ENCODE data around the gene EIF2AK2.

Gene EIF2AK2

DNA sequence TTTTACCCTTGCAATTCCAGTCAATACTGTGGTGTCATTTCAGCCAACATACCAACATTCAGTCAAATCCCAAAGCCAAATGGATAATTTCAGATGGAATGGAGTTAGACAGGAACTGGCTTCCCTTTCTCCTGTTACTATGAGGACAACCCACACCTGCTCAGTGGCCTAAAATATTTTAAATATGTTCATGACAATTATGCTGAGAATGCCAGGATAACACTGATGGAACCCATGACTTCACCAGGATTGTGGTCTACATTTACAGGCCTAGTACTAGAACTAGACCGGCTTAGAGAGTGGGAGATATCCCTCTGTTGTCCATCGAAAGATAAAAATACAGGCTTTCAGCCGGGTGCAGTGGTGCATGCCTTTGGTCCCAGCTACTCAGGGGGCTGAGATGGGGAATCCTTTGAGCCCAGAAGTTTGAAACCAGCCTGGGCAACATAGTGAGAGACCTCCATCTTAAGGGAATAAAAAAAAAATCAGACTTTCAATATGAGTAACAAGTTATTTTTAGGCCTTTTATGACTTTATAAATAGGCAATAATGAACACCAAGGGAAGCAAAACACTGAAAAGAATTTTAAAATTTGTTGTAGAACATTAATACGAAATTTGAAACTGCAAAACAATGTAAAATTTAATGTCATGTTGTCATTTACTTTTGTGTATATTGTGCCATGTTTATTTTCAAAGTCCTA, 58.2 kb downstream of the EIF2AK2 start:
- DNase-seq, result no peak

- DNase-seq, result no peak
Observed at GRCh38 chr2:37096568-37096967, 60.2 kb downstream of the EIF2AK2 start.

DNA sequence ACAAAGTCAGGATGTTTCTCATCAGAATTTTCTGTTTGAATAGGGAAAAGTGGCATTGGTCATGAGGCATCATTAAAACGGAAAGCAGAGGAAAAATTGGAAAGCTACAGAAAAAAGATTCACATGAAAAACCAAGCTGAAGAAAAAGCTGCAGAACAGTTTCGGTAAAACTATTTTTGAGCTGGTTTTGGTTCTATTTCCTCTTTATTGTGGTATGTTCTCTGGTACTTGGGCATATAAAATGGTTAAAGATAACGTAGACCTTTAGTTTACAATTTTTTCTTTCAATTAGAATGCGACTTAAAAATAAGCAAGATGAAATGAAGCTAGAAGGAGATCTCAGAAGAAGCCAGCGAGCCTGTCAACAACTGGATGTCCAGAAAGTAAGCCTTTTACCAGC, 64.9 kb downstream of the EIF2AK2 start:
- DNase-seq, result no peak

GRCh38 chr2:37090019-37090477, 66.7 kb downstream of the EIF2AK2 start:
- DNase-seq, result no peak

- no peak for DNase-seq
Observed at GRCh38 chr2:37085731-37086147, 71.0 kb downstream of the EIF2AK2 start.

- DNase-seq, result no peak
Observed at GRCh38 chr2:37084797-37085196, 72.0 kb downstream of the EIF2AK2 start.

DNA sequence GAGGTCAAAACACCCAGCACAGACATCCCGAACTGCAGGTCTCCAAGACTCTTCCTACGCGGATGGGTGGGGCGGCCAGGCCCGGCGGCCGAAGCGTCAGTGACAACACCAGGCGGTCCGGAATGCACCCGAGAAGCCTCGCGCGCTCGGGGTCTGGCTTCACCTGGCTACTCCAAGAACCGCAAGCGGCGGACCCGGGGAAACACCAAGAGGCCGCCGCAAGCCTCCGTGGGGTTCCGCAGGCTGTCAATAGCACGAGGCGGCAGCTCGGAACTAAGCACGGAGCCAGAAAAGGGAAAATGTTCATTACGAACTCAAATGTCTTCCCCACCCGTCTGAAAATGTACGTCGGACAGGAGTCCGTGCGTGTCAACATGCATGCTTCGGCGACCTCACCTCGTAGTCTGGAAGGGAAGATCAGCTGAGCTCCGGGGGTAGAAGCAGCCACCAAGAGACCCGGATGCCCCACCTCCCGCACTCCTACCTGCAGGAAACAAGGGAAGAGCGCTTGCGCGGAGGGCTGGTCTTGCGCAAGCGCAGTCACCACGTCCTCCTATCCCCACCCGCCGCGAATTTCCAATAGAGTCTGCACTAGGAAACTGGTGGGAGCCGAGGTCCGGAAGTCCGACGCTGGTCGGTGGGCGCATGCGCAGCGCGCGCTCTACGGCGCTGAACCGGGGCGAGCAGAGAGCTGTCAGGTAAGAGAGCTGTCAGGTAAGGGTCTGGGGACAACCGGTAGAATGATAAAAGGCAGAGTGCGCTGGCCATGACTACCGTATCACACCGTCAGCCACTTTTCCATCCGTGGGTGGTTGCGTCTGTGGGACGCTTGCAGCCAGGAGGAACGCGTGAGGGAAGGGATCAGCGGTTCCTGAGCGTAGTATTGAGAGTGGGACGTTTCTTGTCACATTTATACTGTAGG, 72.6 kb downstream of the EIF2AK2 start, which contains the start of the genes GPATCH11 and HEATR5B:
Gene GPATCH11, plus strand, starts transcription at position 646 of the 922 bp plus-strand sequence. CDS start 3,864 bp downstream, outside the sequence.
Gene HEATR5B, minus strand, starts transcription at position 500 of the 922 bp plus-strand sequence. CDS start 958 bp downstream, outside the sequence.
- peak; percentile 81 for DNase-seq

DNA sequence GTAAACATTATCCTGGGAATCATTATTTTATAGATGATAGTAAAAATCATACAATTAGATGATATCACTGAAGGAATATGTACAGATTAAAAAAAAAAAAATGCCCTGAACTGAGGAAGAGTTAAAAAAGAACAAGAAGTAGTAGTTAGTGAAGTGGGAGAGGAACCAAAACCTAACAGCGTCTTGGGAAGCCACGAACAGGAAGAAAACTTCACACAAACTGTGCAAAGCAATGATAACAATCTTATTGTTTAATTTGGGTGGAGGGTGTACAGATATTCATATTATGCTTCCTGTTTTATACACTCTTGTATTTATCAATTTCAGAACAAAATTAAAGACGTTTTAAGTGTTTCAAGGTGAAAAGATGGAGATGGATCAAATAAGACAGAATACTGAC, 76.1 kb downstream of the EIF2AK2 start:
- no peak for DNase-seq

- no peak for DNase-seq
Observed at GRCh38 chr2:37080266-37080665, 76.5 kb downstream of the EIF2AK2 start.

GRCh38 chr2:37070931-37071330, 85.8 kb downstream of the EIF2AK2 start:
- DNase-seq, result no peak

GRCh38 chr2:37068686-37069085, 88.1 kb downstream of the EIF2AK2 start:
- DNase-seq, result no peak

- no peak for DNase-seq
Observed at GRCh38 chr2:37061776-37062175, 95.0 kb downstream of the EIF2AK2 start.

- no peak for DNase-seq
Observed at GRCh38 chr2:37061013-37061711, 95.6 kb downstream of the EIF2AK2 start.

GRCh38 chr2:37060446-37060845, 96.3 kb downstream of the EIF2AK2 start:
- no peak for DNase-seq

- DNase-seq, result no peak
Observed at GRCh38 chr2:37059841-37060240, 96.9 kb downstream of the EIF2AK2 start.

- no peak for DNase-seq
Observed at GRCh38 chr2:37052600-37053332, 104.0 kb downstream of the EIF2AK2 start.
